IMR-90 (cell line): Measurements from ENCODE around the gene C15orf62.

Source experiments
- BHLHE40 ChIP-seq: fragments of 150-350 bp; IDR thresholded peaks from 2 replicates; pipeline ENCODE4 v1.6.1; 2016; ENCODE audit warnings: mild to moderate bottlenecking, low read depth, low read length
- CTCF ChIP-seq: conservative IDR thresholded peaks from 2 replicates; pipeline ENCODE4 v1.5.1; 2012; ENCODE audit warnings: mild to moderate bottlenecking, low read depth, low read length, improper control_type of control experiment
- ELK1 ChIP-seq: fragments of 150-350 bp; IDR thresholded peaks from 2 replicates; pipeline ENCODE4 v1.6.1; 2016; ENCODE audit warnings: low read depth, mild to moderate bottlenecking, low read length, moderate library complexity, borderline replicate concordance
- MAZ ChIP-seq: IDR thresholded peaks from 2 replicates; pipeline ENCODE4 v1.6.1; 2012; ENCODE audit warnings: low read depth, mild to moderate bottlenecking, low read length, improper control_type of control experiment, moderate library complexity, borderline replicate concordance
- NFE2L2 ChIP-seq: fragments of 150-350 bp; IDR thresholded peaks from 2 replicates; pipeline ENCODE4 v1.6.1; 2016; ENCODE audit warnings: low read depth, mild to moderate bottlenecking, low read length
- POLR2A ChIP-seq: IDR thresholded peaks from 2 replicates; pipeline ENCODE4 v1.6.1; 2012; ENCODE audit warnings: mild to moderate bottlenecking, low read depth, low read length
- USF2 ChIP-seq: fragments of 150-350 bp; IDR thresholded peaks from 2 replicates; pipeline ENCODE4 v1.6.1; 2017; ENCODE audit warnings: mild to moderate bottlenecking, antibody characterized with exemption, low read length, low read depth

- no peak for TF ChIP-seq ELK1
- no peak for TF ChIP-seq POLR2A
- TF ChIP-seq CTCF = no peak
- TF ChIP-seq NFE2L2 = no peak
- TF ChIP-seq MAZ = no peak
- no peak for TF ChIP-seq BHLHE40
- no peak for TF ChIP-seq USF2
Observed at GRCh38 chr15:40806672-40807027, 36.9 kb downstream of the C15orf62 start.
